Kidney (tissue), 14 donors: Measurements from ENCODE around the gene SCAMP5. TPM values are rescaled to one million over a fixed set of nuclear protein-coding genes. Genes with fewer than 3 reads are reported as not detected.

Experiments
- DNase-seq, 5 donors: peaks; one replicate each; pipeline ENCODE4 v3.0.0-alpha.2; 2013 to 2020
- FAIRE-seq: peaks from 2 replicates; lab custom pipeline; 2012; peaks lifted over from hg19 to GRCh38; lab: Jason Lieb, UNC
- H3K27ac ChIP-seq, 2 donors: one replicate each; pipeline ENCODE4 v1.7.0; 2013; ENCODE audit warnings: low read depth in 2 of 2, low read length in 2 of 2, inconsistent platforms in 1 of 2
- H3K27me3 ChIP-seq: one replicate; pipeline ENCODE4 v1.7.1; 2013; ENCODE audit warnings: low read length, inconsistent platforms; ENCODE audit not compliant: control insufficient read depth, insufficient read depth
- H3K36me3 ChIP-seq, 3 donors: one replicate each; pipeline versions ENCODE4 v1.7.0 to v1.7.1; 2013; ENCODE audit warnings: low read length in 3 of 3, control low read depth in 1 of 3, inconsistent platforms in 1 of 3; ENCODE audit not compliant: insufficient read depth in 3 of 3, control insufficient read depth in 2 of 3
- H3K4me1 ChIP-seq, 3 donors: one replicate each; pipeline versions ENCODE4 v1.7.0 to v1.7.1; 2013; ENCODE audit warnings: low read length in 3 of 3, inconsistent platforms in 1 of 3, low read depth in 1 of 3; ENCODE audit not compliant: control insufficient read depth in 2 of 3, insufficient read depth in 2 of 3
- H3K4me3 ChIP-seq, 3 donors: one replicate each; pipeline versions ENCODE4 v1.7.0 to v1.8.1; 2013; ENCODE audit warnings: low read length in 3 of 3, control low read depth in 1 of 3, inconsistent platforms in 1 of 3
- H3K9ac ChIP-seq, 3 donors: one replicate each; pipeline versions ENCODE4 v1.7.0 to v1.7.1; 2013; ENCODE audit warnings: low read length in 3 of 3, control low read depth in 1 of 3, inconsistent platforms in 1 of 3
- H3K9me3 ChIP-seq, 3 donors: one replicate each; pipeline versions ENCODE4 v1.7.0 to v1.7.1; 2013; ENCODE audit warnings: low read length in 3 of 3, control low read depth in 1 of 3, inconsistent platforms in 1 of 3; ENCODE audit not compliant: control insufficient read depth in 2 of 3, insufficient read depth in 1 of 3
- intact Hi-C: fragments of 100-400 bp; cut with DNase I; formaldehyde crosslinking; loops from one replicate; pipeline ENCODE4 v1.11.1; 2022
- polyA plus RNA-seq: library from polyadenylated mRNA; stranded (reverse); fragments of 350-450 nt; fragmentation: Illumina TruSeq; extraction: RNeasy Lipid Tissue Mini Kit (QIAGEN cat#74804); gene quantifications from one replicate; pipeline ENCODE4 v1.2.3, GENCODE V29; 2014; ENCODE audit warnings: low read depth, low replicate concordance; ENCODE audit not compliant: insufficient read depth
- total RNA-seq: library from RNA; stranded (reverse); fragmentation: NEBNext Ultra II Directional; extraction: Animal tissue kit (Norgen Biotek cat#: 25700); gene quantifications from one replicate; pipeline ENCODE4 v1.2.1, GENCODE V29; 2021
- TF ChIP-seq, protein P1 (sequence below): IDR thresholded peaks from 3 replicates; pipeline ENCODE4 v1.5.1; 2012; ENCODE audit warnings: mild to moderate bottlenecking, moderate library complexity, borderline replicate concordance; ENCODE audit not compliant: insufficient read depth; ENCODE audit errors: extremely low read depth
- donor health status: control.
- donor health status: control.
- donor health status: control.
- donor health status: control.
- donor health status: control.
- donor health status: DM: yes; HTN: yes; CAD: no.
- donor health status: Normal renal cell carcinoma (clear cell type).

Gene SCAMP5
- total and polyA plus RNA-seq, 2 donors from 2014 or later: 13.4 to 29.5 TPM

DNA sequence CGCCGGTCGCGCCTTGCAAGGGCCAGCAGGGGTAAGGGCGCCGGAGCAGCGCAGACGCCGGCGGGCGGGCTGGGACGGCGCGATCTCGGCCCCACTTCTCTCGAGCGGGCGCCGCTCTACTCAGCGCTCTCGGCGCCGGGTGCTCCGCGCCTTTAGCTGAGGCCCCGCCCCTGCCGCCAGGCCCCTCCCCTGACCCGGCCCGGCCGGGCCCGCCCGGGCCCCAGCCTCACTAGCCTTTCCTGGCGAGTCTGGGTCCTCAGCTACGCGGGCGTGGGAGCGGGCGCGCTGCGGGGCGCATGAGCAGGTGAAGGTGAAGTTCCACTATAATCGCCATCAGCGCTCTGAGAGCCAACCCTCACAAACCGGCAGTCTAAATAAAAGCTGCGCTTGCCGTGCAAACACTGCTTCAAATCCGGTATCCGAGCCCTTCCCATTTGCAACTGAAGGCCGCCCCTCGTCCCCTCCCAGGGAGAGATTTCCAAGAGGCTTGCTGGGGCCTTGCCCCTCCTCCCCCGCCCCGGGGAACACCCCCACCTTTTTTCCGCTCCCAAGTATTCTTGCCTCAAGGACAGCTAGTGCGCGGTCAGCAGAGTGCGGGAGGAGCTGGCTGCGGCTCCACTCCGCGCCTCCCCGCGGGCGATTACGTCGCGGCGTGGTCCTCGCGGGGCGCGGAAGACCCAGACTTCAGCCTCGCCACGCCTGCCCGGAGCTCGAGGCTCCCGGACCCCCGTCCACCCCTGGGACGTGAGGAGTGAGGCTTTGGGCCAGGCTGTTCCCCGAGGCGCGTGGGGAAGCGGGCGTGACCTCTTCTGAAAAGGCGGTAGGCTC, 38.5 kb upstream of the SCAMP5 start, which contains the start of gene RPP25:
TSS of gene RPP25 (minus strand) at position 125 of the 828 bp plus-strand sequence. CDS start 189 bp downstream, outside the sequence.
- H3K27me3 ChIP-seq: peaks cover 7% of the 10 kb centered on the region
- no peaks in the 10 kb centered on the region for H3K36me3 ChIP-seq
- peak within 1 kb of the TSS; percentile 26 to 64 (median 57) for H3K4me3 ChIP-seq
- FAIRE-seq (no peak), DNase-seq (peak; percentile 58 to 92 (median 75))
- TF ChIP-seq, protein P1, sequence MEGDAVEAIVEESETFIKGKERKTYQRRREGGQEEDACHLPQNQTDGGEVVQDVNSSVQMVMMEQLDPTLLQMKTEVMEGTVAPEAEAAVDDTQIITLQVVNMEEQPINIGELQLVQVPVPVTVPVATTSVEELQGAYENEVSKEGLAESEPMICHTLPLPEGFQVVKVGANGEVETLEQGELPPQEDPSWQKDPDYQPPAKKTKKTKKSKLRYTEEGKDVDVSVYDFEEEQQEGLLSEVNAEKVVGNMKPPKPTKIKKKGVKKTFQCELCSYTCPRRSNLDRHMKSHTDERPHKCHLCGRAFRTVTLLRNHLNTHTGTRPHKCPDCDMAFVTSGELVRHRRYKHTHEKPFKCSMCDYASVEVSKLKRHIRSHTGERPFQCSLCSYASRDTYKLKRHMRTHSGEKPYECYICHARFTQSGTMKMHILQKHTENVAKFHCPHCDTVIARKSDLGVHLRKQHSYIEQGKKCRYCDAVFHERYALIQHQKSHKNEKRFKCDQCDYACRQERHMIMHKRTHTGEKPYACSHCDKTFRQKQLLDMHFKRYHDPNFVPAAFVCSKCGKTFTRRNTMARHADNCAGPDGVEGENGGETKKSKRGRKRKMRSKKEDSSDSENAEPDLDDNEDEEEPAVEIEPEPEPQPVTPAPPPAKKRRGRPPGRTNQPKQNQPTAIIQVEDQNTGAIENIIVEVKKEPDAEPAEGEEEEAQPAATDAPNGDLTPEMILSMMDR: no peak
- H3K4me1 ChIP-seq: peaks cover 0 to 18% (median 12%) of the 10 kb centered on the region in 3 donors
- H3K9me3 ChIP-seq: no peaks in the 10 kb centered on the region
- H3K27ac ChIP-seq: peak within 1 kb of the TSS in 1 of 2 donors; percentile 63
- intact Hi-C loops: no loop called here
- peak within 1 kb of the TSS in 2 of 3 donors; percentile 32 to 37 for H3K9ac ChIP-seq

DNA sequence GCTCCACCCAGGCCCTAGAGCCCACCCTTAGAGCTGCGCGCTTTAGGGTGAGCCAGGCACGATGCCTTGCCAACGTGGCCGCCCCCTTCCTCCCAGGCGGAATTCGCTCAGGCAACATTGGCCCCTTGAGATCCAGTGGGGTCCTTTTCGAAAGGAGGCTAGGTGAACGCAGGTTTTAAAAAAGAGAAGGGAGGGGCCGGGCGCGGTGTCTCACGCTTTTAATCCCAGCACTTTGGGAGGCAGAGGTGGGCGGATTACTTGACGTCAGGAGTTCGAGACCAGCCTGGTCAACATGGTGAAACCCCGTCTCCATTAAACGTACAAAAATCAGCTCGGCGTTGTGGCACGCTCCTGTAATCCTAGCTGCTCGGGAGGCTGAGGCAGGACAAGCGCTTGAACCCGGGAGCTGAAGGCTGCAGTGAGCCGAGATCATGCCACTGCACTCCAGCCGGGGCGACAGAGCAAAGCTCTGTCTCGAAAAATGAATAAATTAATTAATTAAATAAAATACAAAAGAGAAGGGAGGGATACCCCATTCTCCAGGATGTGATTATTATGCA, 37.8 kb upstream of the SCAMP5 start:
- H3K9me3 ChIP-seq: no peaks in the 10 kb centered on the region
- H3K27me3 ChIP-seq: peaks cover 7% of the 10 kb centered on the region
- no peak for FAIRE-seq
- H3K4me1 ChIP-seq: peaks cover 0 to 18% (median 12%) of the 10 kb centered on the region in 3 donors
- DNase-seq: no peak
- intact Hi-C loops: no loop called here
- peak overlapping the region; percentile 26 to 64 (median 57) for H3K4me3 ChIP-seq
- H3K27ac ChIP-seq: peak overlapping the region in 1 of 2 donors; percentile 63
- TF ChIP-seq, protein P1: no peak
- peak overlapping the region in 1 of 3 donors; percentile 37 for H3K9ac ChIP-seq
- no peaks in the 10 kb centered on the region for H3K36me3 ChIP-seq

DNA sequence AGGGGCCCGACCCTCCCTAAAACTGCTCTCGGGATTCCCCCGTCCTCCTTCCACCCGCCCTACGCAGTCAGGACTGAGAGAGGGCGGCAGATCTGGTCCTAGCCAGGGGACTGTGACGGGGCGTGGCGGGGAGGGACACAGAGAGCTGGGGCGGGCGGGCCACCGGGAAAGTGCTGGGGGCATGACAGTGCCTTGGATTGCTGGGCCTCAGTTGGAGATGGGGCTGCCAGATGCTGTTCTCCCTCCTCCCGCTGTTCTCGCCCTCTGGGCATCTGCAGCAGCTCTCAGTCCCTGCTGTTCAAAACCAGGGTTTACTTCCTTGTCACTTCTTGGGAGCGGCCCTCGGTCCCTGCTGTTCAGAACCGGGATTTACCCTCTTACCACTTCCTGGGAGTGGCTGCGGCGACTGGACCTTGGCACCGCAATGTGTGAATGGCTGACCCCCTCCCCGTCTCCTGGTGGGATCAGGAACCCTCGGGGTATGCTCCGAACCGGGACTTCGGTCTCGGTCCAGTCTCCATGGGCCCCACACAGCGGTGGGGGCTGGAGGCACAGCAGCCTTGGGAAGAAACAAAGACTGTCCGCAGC, 36.9 kb upstream of the SCAMP5 start:
- TF ChIP-seq, protein P1: peak; percentile 36
- FAIRE-seq: no peak
- Histone ChIP-seq H3K9me3 (no peaks in the 10 kb centered on the region), H3K4me1 (peaks cover 0 to 18% (median 12%) of the 10 kb centered on the region in 3 donors), H3K9ac (peak overlapping the region in 1 of 3 donors; percentile 46), H3K36me3 (no peaks in the 10 kb centered on the region), H3K4me3 (peak overlapping the region; percentile 11 to 55 (median 28)), H3K27ac (no peak overlapping the region), H3K27me3 (peaks cover 7% of the 10 kb centered on the region)
- intact Hi-C loops: no loop called here
- DNase-seq: peak; percentile 22 to 88 (median 60)
